ENCODE measurements around the gene TMEM270. TPM values are rescaled to one million over a fixed set of nuclear protein-coding genes. Genes with fewer than 3 reads are reported as not detected.

The TMEM270 gene
- total and polyA plus RNA-seq, 2 of the 4 experiments (the other 2 are of a cell fraction), result 0.17 TPM; not detected in 1

- Histone ChIP-seq H3K18ac (ENCODE audit: low read depth, low read length) (no peak overlapping the region), H3K27me3 (ENCODE audit: control insufficient read depth, insufficient read depth, low read length) (no peaks in the 10 kb centered on the region), H3K36me3 (ENCODE audit: control insufficient read depth, insufficient read depth, low read length) (no peaks in the 10 kb centered on the region), H2AK5ac (ENCODE audit: low read depth, low read length) (no peak overlapping the region), H2BK15ac (ENCODE audit: low read depth, low read length) (no peak overlapping the region), H3K9me1 (ENCODE audit: insufficient read depth, low read length) (no peaks in the 10 kb centered on the region), H3K27ac (ENCODE audit: insufficient read depth, low read length) (no peak overlapping the region), H2BK20ac (ENCODE audit: low read depth, low read length) (no peak overlapping the region), H4K8ac (ENCODE audit: low read depth in 2 of 2, low read length in 2 of 2) (no peak overlapping the region), H3K79me1 (ENCODE audit: low read depth in 1 of 2, low read length in 2 of 2) (no peaks in the 10 kb centered on the region), H4K5ac (ENCODE audit: low read depth, low read length) (no peak overlapping the region), H2AFZ (replicated peaks; ENCODE audit: low read length, poor library complexity) (no peak overlapping the region), H3K4me1 (ENCODE audit: control insufficient read depth, insufficient read depth, low read length) (no peaks in the 10 kb centered on the region; the same call in 1 of the 2 replicates), H3K9me3 (ENCODE audit: control insufficient read depth, insufficient read depth, low read length) (no peaks in the 10 kb centered on the region), H2BK5ac (ENCODE audit: low read depth, low read length, poor library complexity, severe bottlenecking) (no peak overlapping the region), H3K23ac (ENCODE audit: low read depth, low read length) (no peak overlapping the region), H3K56ac (ENCODE audit: extremely low read depth, insufficient read depth, low read length) (no peak overlapping the region), H4K20me1 (ENCODE audit: insufficient read depth, low read length) (no peaks in the 10 kb centered on the region), H3K4ac (ENCODE audit: low read depth, low read length) (no peak overlapping the region), H3K9ac (ENCODE audit: low read depth, low read length) (no peak overlapping the region), H3K4me2 (ENCODE audit: low read depth, low read length) (no peak overlapping the region), H2BK120ac (ENCODE audit: low read depth, low read length) (no peak overlapping the region), H3K4me3 (ENCODE audit: insufficient read depth, low read depth, low read length) (no peak overlapping the region), H2AK9ac (replicated peaks; ENCODE audit: low read depth, low read length, poor library complexity) (no peak overlapping the region), H3K14ac (replicated peaks; ENCODE audit: low read depth, low read length) (no peak overlapping the region), H4K91ac (ENCODE audit: insufficient read depth, low read depth, low read length) (no peak overlapping the region)
- CTCF ChIA-PET, result no interaction called here
- ATAC-seq (ENCODE audit: low read depth), result no peak
- intact Hi-C loops (cut with micrococcal nuclease) (no loop called here), dilution Hi-C loops (cut with HindIII; ENCODE audit: low sequenced_read_pairs, unreplicated experiment) (no loop called here), in situ Hi-C loops (cut with MboI; ENCODE audit: low sequenced_read_pairs) (no loop called here)
- DNase-seq, result no peak
- BruUV-seq (replicated peaks), result no TSS peak
- TF ChIP-seq, protein P1, sequence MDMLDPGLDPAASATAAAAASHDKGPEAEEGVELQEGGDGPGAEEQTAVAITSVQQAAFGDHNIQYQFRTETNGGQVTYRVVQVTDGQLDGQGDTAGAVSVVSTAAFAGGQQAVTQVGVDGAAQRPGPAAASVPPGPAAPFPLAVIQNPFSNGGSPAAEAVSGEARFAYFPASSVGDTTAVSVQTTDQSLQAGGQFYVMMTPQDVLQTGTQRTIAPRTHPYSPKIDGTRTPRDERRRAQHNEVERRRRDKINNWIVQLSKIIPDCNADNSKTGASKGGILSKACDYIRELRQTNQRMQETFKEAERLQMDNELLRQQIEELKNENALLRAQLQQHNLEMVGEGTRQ (IDR thresholded peaks at IDR 0.05; ENCODE audit: low read depth, low read length), result no peak
- no peak for TF ChIP-seq SMC3 (IDR thresholded peaks at IDR 0.05; ENCODE audit: low read depth, low read length)
- no peak for TF ChIP-seq CHD1 (IDR thresholded peaks at IDR 0.05; ENCODE audit: low read depth, low read length)
- TF ChIP-seq, protein P2, sequence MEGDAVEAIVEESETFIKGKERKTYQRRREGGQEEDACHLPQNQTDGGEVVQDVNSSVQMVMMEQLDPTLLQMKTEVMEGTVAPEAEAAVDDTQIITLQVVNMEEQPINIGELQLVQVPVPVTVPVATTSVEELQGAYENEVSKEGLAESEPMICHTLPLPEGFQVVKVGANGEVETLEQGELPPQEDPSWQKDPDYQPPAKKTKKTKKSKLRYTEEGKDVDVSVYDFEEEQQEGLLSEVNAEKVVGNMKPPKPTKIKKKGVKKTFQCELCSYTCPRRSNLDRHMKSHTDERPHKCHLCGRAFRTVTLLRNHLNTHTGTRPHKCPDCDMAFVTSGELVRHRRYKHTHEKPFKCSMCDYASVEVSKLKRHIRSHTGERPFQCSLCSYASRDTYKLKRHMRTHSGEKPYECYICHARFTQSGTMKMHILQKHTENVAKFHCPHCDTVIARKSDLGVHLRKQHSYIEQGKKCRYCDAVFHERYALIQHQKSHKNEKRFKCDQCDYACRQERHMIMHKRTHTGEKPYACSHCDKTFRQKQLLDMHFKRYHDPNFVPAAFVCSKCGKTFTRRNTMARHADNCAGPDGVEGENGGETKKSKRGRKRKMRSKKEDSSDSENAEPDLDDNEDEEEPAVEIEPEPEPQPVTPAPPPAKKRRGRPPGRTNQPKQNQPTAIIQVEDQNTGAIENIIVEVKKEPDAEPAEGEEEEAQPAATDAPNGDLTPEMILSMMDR (conservative IDR thresholded peaks at IDR 0.05; ENCODE audit: low read depth, low read length), result no peak
- POLR2A ChIA-PET (ENCODE audit: unreplicated experiment), result no interaction called here
- 94% methylated on average over 10 of the region's 12 CpGs; no CpG with 5 or more reads in 1 of the 2 experiments for WGBS, 2 experiments (ENCODE audit: extremely low coverage in 2 of 2, insufficient read length in 1 of 2)
Observed at GRCh38 chr7:73907554-73908122, 46.7 kb downstream of the TMEM270 start.
